ENCODE data around the gene PAQR3.

DNA sequence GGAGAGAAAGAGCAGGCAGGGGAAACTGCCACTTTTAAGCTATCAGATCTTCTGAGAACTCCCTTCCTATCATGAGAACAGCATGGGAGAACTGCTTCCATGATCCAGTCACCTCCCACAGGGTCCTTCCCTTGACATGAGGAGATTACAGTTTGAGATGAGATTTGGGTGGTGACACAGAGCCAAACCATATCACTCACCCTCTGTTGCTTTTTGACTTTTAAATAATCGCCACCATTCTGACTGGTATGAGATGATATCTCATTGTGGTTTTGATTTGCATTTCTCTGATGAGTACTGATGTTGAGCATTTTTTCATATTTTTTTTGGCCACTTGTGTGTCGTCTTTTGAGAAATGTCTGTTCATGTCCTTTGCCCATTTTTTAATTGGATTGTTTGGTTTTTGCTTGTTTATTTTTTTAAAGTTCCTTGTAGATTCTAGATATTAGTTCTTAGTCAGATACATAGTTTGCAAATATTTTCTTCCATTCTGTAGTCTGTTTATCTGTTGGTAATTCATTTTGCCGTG lies 6.5 kb upstream of the PAQR3 start:
- TF ChIP-seq CTCF (IDR thresholded peaks at IDR 0.05) (no peak), POLR2A (IDR thresholded peaks at IDR 0.05) (no peak), POLR2AphosphoS5 (IDR thresholded peaks at IDR 0.05; ENCODE audit: insufficient read depth in 1 of 2, low read depth in 1 of 2) (no peak)
